Mesenchymal stem cell (in vitro differentiated cells and primary cell): ENCODE data around the gene HOPX.
A peak's percentile ranks its signal among the peaks of the same experiment; 100 is the strongest.

ENCODE experiments used
- DNase-seq: peaks from one replicate; pipeline ENCODE4 v3.0.0-alpha.2; 2013
- H2AFZ ChIP-seq: one replicate; pipeline ENCODE4 v1.6.1; 2013; ENCODE audit warnings: low read depth, mild to moderate bottlenecking, control low read depth, inconsistent platforms, low read length, moderate library complexity
- H2AK5ac ChIP-seq: 2 replicates; pipeline ENCODE4 v1.6.1; 2013; ENCODE audit warnings: low read length, moderate library complexity, mild to moderate bottlenecking, inconsistent platforms; ENCODE audit not compliant: severe bottlenecking
- H2BK120ac ChIP-seq: one replicate; pipeline ENCODE4 v1.6.1; 2013; ENCODE audit warnings: low read depth, mild to moderate bottlenecking, inconsistent platforms, low read length, moderate library complexity
- H2BK12ac ChIP-seq, 2 experiments: one replicate each; pipeline ENCODE4 v1.6.1; 2013; ENCODE audit warnings: inconsistent platforms in 2 of 2, low read length in 2 of 2, mild to moderate bottlenecking in 2 of 2, moderate library complexity in 2 of 2, control low read depth in 1 of 2
- H2BK15ac ChIP-seq: one replicate; pipeline ENCODE4 v1.6.1; 2013; ENCODE audit warnings: mild to moderate bottlenecking, low read depth, inconsistent platforms; ENCODE audit not compliant: poor library complexity, severe bottlenecking
- H2BK5ac ChIP-seq: 2 replicates; pipeline ENCODE4 v1.6.1; 2013; ENCODE audit warnings: low read depth, mild to moderate bottlenecking, low read length, control low read depth, inconsistent platforms; ENCODE audit not compliant: poor library complexity, severe bottlenecking
- H3K14ac ChIP-seq, 2 experiments: one replicate each; pipeline ENCODE4 v1.6.1; 2013; ENCODE audit warnings: inconsistent platforms in 2 of 2, low read length in 2 of 2, control low read depth in 1 of 2, mild to moderate bottlenecking in 1 of 2, moderate library complexity in 1 of 2
- H3K18ac ChIP-seq, 2 experiments: one replicate each; pipeline ENCODE4 v1.6.1; 2013; ENCODE audit warnings: inconsistent platforms in 2 of 2, low read length in 2 of 2, control low read depth in 1 of 2, low read depth in 1 of 2, mild to moderate bottlenecking in 1 of 2
- H3K23ac ChIP-seq, 2 experiments: one replicate each; pipeline ENCODE4 v1.6.1; 2013; ENCODE audit warnings: inconsistent platforms in 2 of 2, low read length in 2 of 2, mild to moderate bottlenecking in 2 of 2, moderate library complexity in 2 of 2, control low read depth in 1 of 2
- H3K27ac ChIP-seq: 2 replicates; pipeline ENCODE4 v1.5.1; 2013; ENCODE audit warnings: mild to moderate bottlenecking, moderate library complexity, low read length, control low read depth, inconsistent platforms; ENCODE audit not compliant: poor library complexity, severe bottlenecking
- H3K27me3 ChIP-seq, 2 experiments: 2 replicates each; pipeline versions ENCODE4 v1.6.1 to v1.7.0; 2013; ENCODE audit warnings: low read length in 2 of 2, mild to moderate bottlenecking in 2 of 2, moderate library complexity in 2 of 2, control low read depth in 1 of 2, inconsistent platforms in 1 of 2; ENCODE audit not compliant: control insufficient read depth in 1 of 2, insufficient read depth in 1 of 2
- H3K36me3 ChIP-seq, 2 experiments: 2 replicates each; pipeline versions ENCODE4 v1.6.1 to v1.7.0; 2013; ENCODE audit warnings: low read length in 2 of 2, control low read depth in 1 of 2, inconsistent platforms in 1 of 2, low read depth in 1 of 2, mild to moderate bottlenecking in 1 of 2; ENCODE audit not compliant: insufficient read depth in 2 of 2, control insufficient read depth in 1 of 2
- H3K4ac ChIP-seq, 2 experiments: one replicate each; pipeline ENCODE4 v1.6.1; 2013; ENCODE audit warnings: inconsistent platforms in 2 of 2, low read length in 2 of 2, mild to moderate bottlenecking in 2 of 2, moderate library complexity in 2 of 2, control low read depth in 1 of 2, low read depth in 1 of 2
- H3K4me1 ChIP-seq: 2 replicates; pipeline ENCODE4 v1.6.1; 2013; ENCODE audit warnings: low read depth, low read length, control low read depth; ENCODE audit not compliant: control insufficient read depth, insufficient read depth
- H3K4me2 ChIP-seq: 2 replicates; pipeline ENCODE4 v1.6.1; 2013; ENCODE audit warnings: low read length, mild to moderate bottlenecking, inconsistent platforms; ENCODE audit not compliant: poor library complexity, severe bottlenecking
- H3K4me3 ChIP-seq, 2 experiments: 2 replicates each; pipeline versions ENCODE4 v1.5.1 to v1.7.0; 2013; ENCODE audit warnings: low read length in 2 of 2, mild to moderate bottlenecking in 2 of 2, control low read depth in 1 of 2, low read depth in 1 of 2; ENCODE audit not compliant: insufficient read depth in 1 of 2
- H3K79me1 ChIP-seq: replicated peaks from 2 replicates; pipeline ENCODE4 v1.6.1; 2013; ENCODE audit warnings: mild to moderate bottlenecking, control low read depth, low read length, inconsistent platforms; ENCODE audit not compliant: poor library complexity, severe bottlenecking
- H3K9ac ChIP-seq: 2 replicates; pipeline ENCODE4 v1.7.0; 2013; ENCODE audit warnings: mild to moderate bottlenecking, low read length, moderate library complexity
- H3K9me3 ChIP-seq: 2 replicates; pipeline ENCODE4 v1.7.0; 2013; ENCODE audit warnings: mild to moderate bottlenecking, low read length; ENCODE audit not compliant: control insufficient read depth
- H4K8ac ChIP-seq: one replicate; pipeline ENCODE4 v1.6.1; 2013; ENCODE audit warnings: inconsistent platforms, mild to moderate bottlenecking, low read length, moderate library complexity
- H4K91ac ChIP-seq: one replicate; pipeline ENCODE4 v1.6.1; 2013; ENCODE audit warnings: mild to moderate bottlenecking, low read length, inconsistent platforms
- WGBS: methylation state at CpG from one replicate; pipeline ENCODE4 v1.1.7; 2013; ENCODE audit warnings: mixed read lengths; 5-methylcytosine and 5-hydroxymethylcytosine counted together

The HOPX gene

DNA sequence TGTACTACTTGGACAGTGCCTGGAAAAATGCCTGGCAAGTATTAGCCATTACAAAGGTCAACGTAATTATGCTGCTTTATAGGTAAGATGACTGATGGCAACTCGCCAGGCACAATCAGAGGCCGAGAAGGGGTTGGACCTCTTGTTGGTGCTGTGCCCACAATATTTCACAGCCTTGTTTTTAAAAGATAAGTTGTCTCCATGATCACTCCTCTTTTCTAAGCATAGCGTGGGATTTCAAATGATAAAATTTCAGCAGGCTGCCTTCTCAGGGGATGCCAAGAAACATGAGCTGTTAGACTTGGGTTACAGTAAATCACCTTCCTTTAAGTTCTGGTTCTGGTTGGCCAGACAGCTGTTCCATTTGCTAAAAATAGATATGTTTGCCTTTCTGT is 26.9 kb downstream of the HOPX start:
- 63% methylated on average over 4 of the region's 4 CpGs for WGBS
- DNase-seq, result no peak

GRCh38 chr4:56653461-56654237 is 27.4 kb downstream of the HOPX start:
- no peak overlapping the region for H4K91ac ChIP-seq
- H3K79me1 ChIP-seq, result no peaks in the 10 kb centered on the region
- peaks cover 10% of the 10 kb centered on the region for H3K4me1 ChIP-seq
- peak overlapping the region in 1 of 2 experiments; percentile 7 for H3K18ac ChIP-seq
- H3K4me3 ChIP-seq, result no peak overlapping the region
- no peaks in the 10 kb centered on the region for H3K9me3 ChIP-seq
- H3K14ac ChIP-seq, result peak overlapping the region in 1 of 2 experiments; percentile 46
- no peak overlapping the region for H2AFZ ChIP-seq
- H3K27me3 ChIP-seq, result peaks cover 8 to 58% of the 10 kb centered on the region in 2 experiments
- H3K36me3 ChIP-seq, result peaks cover 0 to 3% of the 10 kb centered on the region in 2 experiments
- WGBS, result no CpG with 5 or more reads among the region's 1 CpG
- H2BK5ac ChIP-seq, result no peak overlapping the region
- H2BK15ac ChIP-seq, result peak overlapping the region; percentile 33
- H3K23ac ChIP-seq, result no peak overlapping the region
- no peak overlapping the region for H2BK120ac ChIP-seq
- no peak overlapping the region for H4K8ac ChIP-seq
- H3K27ac ChIP-seq, result no peak overlapping the region
- DNase-seq, result no peak
- no peak overlapping the region for H3K9ac ChIP-seq
- peak overlapping the region in 1 of 2 experiments; percentile 37 for H2BK12ac ChIP-seq
- H3K4ac ChIP-seq, result no peak overlapping the region
- no peak overlapping the region for H3K4me2 ChIP-seq
- no peak overlapping the region for H2AK5ac ChIP-seq

More for the DNA sequence above, 26.9 kb downstream of the HOPX start:
- Histone ChIP-seq H2BK15ac (no peak overlapping the region), H3K4me3 (no peak overlapping the region), H3K14ac (no peak overlapping the region), H2AFZ (no peak overlapping the region), H3K4me2 (no peak overlapping the region), H3K18ac (no peak overlapping the region), H3K4me1 (peaks cover 10% of the 10 kb centered on the region), H3K9me3 (no peaks in the 10 kb centered on the region), H3K79me1 (no peaks in the 10 kb centered on the region), H2AK5ac (no peak overlapping the region), H2BK5ac (no peak overlapping the region), H4K8ac (no peak overlapping the region), H3K27me3 (peaks cover 8 to 64% of the 10 kb centered on the region in 2 experiments), H3K9ac (no peak overlapping the region), H2BK120ac (no peak overlapping the region), H3K36me3 (peaks cover 0 to 3% of the 10 kb centered on the region in 2 experiments), H3K27ac (no peak overlapping the region), H4K91ac (no peak overlapping the region), H3K4ac (no peak overlapping the region), H3K23ac (no peak overlapping the region), H2BK12ac (no peak overlapping the region)

GRCh38 chr4:56652196-56652595 is 28.9 kb downstream of the HOPX start:
- WGBS, result 94% methylated on average over 2 of the region's 3 CpGs
- DNase-seq, result no peak
- H3K27ac ChIP-seq, result no peak overlapping the region
- peaks cover 10% of the 10 kb centered on the region for H3K4me1 ChIP-seq
- no peaks in the 10 kb centered on the region for H3K79me1 ChIP-seq
- H3K14ac ChIP-seq, result no peak overlapping the region
- H2BK5ac ChIP-seq, result no peak overlapping the region
- no peak overlapping the region for H3K4me2 ChIP-seq
- no peak overlapping the region for H2AFZ ChIP-seq
- no peak overlapping the region for H2BK12ac ChIP-seq
- H3K23ac ChIP-seq, result no peak overlapping the region
- H3K4ac ChIP-seq, result no peak overlapping the region
- no peak overlapping the region for H2BK120ac ChIP-seq
- no peak overlapping the region for H4K8ac ChIP-seq
- peaks cover 8 to 43% of the 10 kb centered on the region in 2 experiments for H3K27me3 ChIP-seq
- no peak overlapping the region for H4K91ac ChIP-seq
- H3K4me3 ChIP-seq, result no peak overlapping the region
- H2BK15ac ChIP-seq, result no peak overlapping the region
- H3K36me3 ChIP-seq, result peaks cover 0 to 3% of the 10 kb centered on the region in 2 experiments
- no peak overlapping the region for H3K18ac ChIP-seq
- H3K9ac ChIP-seq, result no peak overlapping the region
- no peaks in the 10 kb centered on the region for H3K9me3 ChIP-seq
- no peak overlapping the region for H2AK5ac ChIP-seq

GRCh38 chr4:56651056-56651350 is 30.1 kb downstream of the HOPX start:
- Histone ChIP-seq H3K4me3 (no peak overlapping the region), H3K9ac (no peak overlapping the region), H3K14ac (no peak overlapping the region), H3K9me3 (peaks cover 6% of the 10 kb centered on the region), H2AK5ac (no peak overlapping the region), H2BK5ac (no peak overlapping the region), H3K18ac (no peak overlapping the region), H4K8ac (no peak overlapping the region), H2BK15ac (no peak overlapping the region), H3K4ac (no peak overlapping the region), H3K4me1 (peaks cover 6% of the 10 kb centered on the region), H2AFZ (no peak overlapping the region), H3K79me1 (no peaks in the 10 kb centered on the region), H3K27me3 (peaks cover 0 to 31% of the 10 kb centered on the region in 2 experiments), H3K27ac (no peak overlapping the region), H2BK12ac (no peak overlapping the region), H3K36me3 (peaks cover 0 to 3% of the 10 kb centered on the region in 2 experiments), H3K4me2 (no peak overlapping the region), H3K23ac (no peak overlapping the region), H2BK120ac (no peak overlapping the region), H4K91ac (no peak overlapping the region)
- WGBS, result no CpG with 5 or more reads among the region's 1 CpG
- DNase-seq, result no peak
